Right cardiac atrium (tissue), 5 donors: ENCODE results near the gene SEPTIN1. TPM values are rescaled to one million over a fixed set of nuclear protein-coding genes. Genes with fewer than 3 reads are reported as not detected.

Source experiments
- ATAC-seq, 2 donors: fragments of 200-7000 bp; cut with Tn5 transposase; one replicate each; pipeline versions ENCODE4 v1.8.0 to v1.9.1; 2020; ENCODE audit warnings: moderate library complexity in 2 of 2, mild to moderate bottlenecking in 1 of 2
- DNase-seq, 3 donors: peaks; one replicate each; pipeline ENCODE4 v3.0.0-alpha.2; 2020
- H3K27ac ChIP-seq: one replicate; pipeline ENCODE4 v1.5.1; 2013; ENCODE audit warnings: mild to moderate bottlenecking, low read length, control low read depth, moderate library complexity
- H3K27me3 ChIP-seq: one replicate; pipeline ENCODE4 v1.6.1; 2013; ENCODE audit not compliant: control insufficient read depth, insufficient read depth
- H3K4me1 ChIP-seq: one replicate; pipeline ENCODE4 v1.6.1; 2013; ENCODE audit warnings: low read length; ENCODE audit not compliant: control insufficient read depth, insufficient read depth
- H3K4me3 ChIP-seq: one replicate; pipeline ENCODE4 v1.5.1; 2013; ENCODE audit warnings: low read length, control low read depth
- H3K9me3 ChIP-seq: one replicate; pipeline ENCODE4 v1.6.1; 2013; ENCODE audit warnings: low read length; ENCODE audit not compliant: control insufficient read depth
- WGBS: extraction: QIAGEN DNeasy Blood & Tissue Kit; methylation state at CpG from one replicate; pipeline ENCODE4 v1.1.7; 2013; 5-methylcytosine and 5-hydroxymethylcytosine counted together
- intact Hi-C, 4 donors: fragments of 100-400 bp; cut with DNase I; formaldehyde crosslinking; loops; one replicate each; pipeline versions ENCODE4 v1.11.0 to v1.14.0; 2022 to 2023
- long read RNA-seq, 4 donors: library from polyadenylated mRNA; unstranded; transcript quantifications; one replicate each; pipeline ENCODE4 v2.0.0, GENCODE V29; 2020 to 2021
- polyA plus RNA-seq: library from polyadenylated mRNA; stranded (reverse); fragments of 200-250 nt; gene quantifications from one replicate; pipeline ENCODE4 v1.2.3, GENCODE V29; 2013
- total RNA-seq, 4 donors: library from RNA; stranded (reverse); fragmentation: NEBNext Ultra II Directional; extraction: Animal tissue kit (Norgen Biotek cat#: 25700); gene quantifications; one replicate each; pipeline ENCODE4 v1.2.1, GENCODE V29; 2021
- donor health status: healthy with polysubstance abuse.
- donor health status: DM: no; HTN: yes; CAD: no.
- donor health status: DM: no; HTN: no; CAD: no.
- donor health status: DM: no; HTN: yes; CAD: no; lungs with severe emphysema.
- donor health status: DM: yes; HTN: yes; CAD: no.

Gene SEPTIN1
- total RNA-seq (1 to 10 TPM; 1.1 to 3.6 (median 2.7) TPM), polyA plus RNA-seq (1.6 TPM)
- long read RNA-seq, donor 1, partial matches to known transcripts = 0 of 3 reads
- long read RNA-seq, donor 1, other reads (novel, unspliced or antisense) = 3 of 3 reads
- long read RNA-seq, donor 2, partial matches to known transcripts = 3 of 5 reads
- long read RNA-seq, donor 2, other reads (novel, unspliced or antisense) = 2 of 5 reads
- long read RNA-seq, donor 3, partial matches to known transcripts = 2 of 3 reads
- long read RNA-seq, donor 3, other reads (novel, unspliced or antisense) = 1 of 3 reads
- long read RNA-seq, donor 4, partial matches to known transcripts = 1 of 1 reads
- long read RNA-seq, donor 4, other reads (novel, unspliced or antisense) = 0 of 1 reads

GRCh38 chr16:30382111-30382881, at the start of gene SEPTIN1:
SEPTIN1 (minus strand) TSS chr16:30382561; CDS start chr16:30382542, 19 bp downstream.
- WGBS = 61% methylated on average over 12 of the region's 12 CpGs
- Histone ChIP-seq H3K27me3 (no peaks in the 10 kb centered on the region), H3K4me3 (no peak within 1 kb of the TSS), H3K4me1 (peaks cover 2% of the 10 kb centered on the region), H3K9me3 (no peaks in the 10 kb centered on the region), H3K27ac (no peak within 1 kb of the TSS)
- intact Hi-C loops = no loop called here
- ATAC-seq (no peak), DNase-seq (peak in 1 of 3 donors; percentile 63)

GRCh38 chr16:30430428-30430970, 48.1 kb upstream of the SEPTIN1 start:
- H3K27ac ChIP-seq = peak overlapping the region; percentile 78
- intact Hi-C loops = loop anchor here in 1 of 4 donors (10.0 kb wide), 1 partner anchor 174 kb away; no protein-coding TSS in a partner anchor
- H3K4me1 ChIP-seq = peaks cover 5% of the 10 kb centered on the region
- peak in 1 of 3 donors; percentile 61 for DNase-seq
- ATAC-seq = peak; percentile 17 to 30
- peak overlapping the region; percentile 43 for H3K4me3 ChIP-seq
- H3K27me3 ChIP-seq = no peaks in the 10 kb centered on the region
- no peaks in the 10 kb centered on the region for H3K9me3 ChIP-seq
- 52% methylated on average over 19 of the region's 19 CpGs for WGBS

- intact Hi-C loops = loop anchor here in 1 of 4 donors (10.0 kb wide), 1 partner anchor 175 kb away; no protein-coding TSS in a partner anchor
- 1% methylated on average over 49 of the region's 49 CpGs for WGBS
- no peaks in the 10 kb centered on the region for H3K9me3 ChIP-seq
- no peaks in the 10 kb centered on the region for H3K27me3 ChIP-seq
- DNase-seq (peak; percentile 96 to 98 (median 96)), ATAC-seq (peak; percentile 98 to 99)
- peak within 1 kb of the TSS; percentile 78 for H3K27ac ChIP-seq
- H3K4me1 ChIP-seq = peaks cover 5% of the 10 kb centered on the region
- H3K4me3 ChIP-seq = peak within 1 kb of the TSS; percentile 43
Observed at GRCh38 chr16:30429678-30430427, 47.5 kb upstream of the SEPTIN1 start, which contains the start of gene DCTPP1. DCTPP1 (minus strand) TSS chr16:30430030; CDS start chr16:30429980, 50 bp downstream.

- no peaks in the 10 kb centered on the region for H3K27me3 ChIP-seq
- no peaks in the 10 kb centered on the region for H3K9me3 ChIP-seq
- intact Hi-C loops = no loop called here
- no peak for DNase-seq
- peak overlapping the region; percentile 46 for H3K27ac ChIP-seq
- 2% methylated on average over 11 of the region's 11 CpGs for WGBS
- peaks cover 5% of the 10 kb centered on the region for H3K4me1 ChIP-seq
- peak overlapping the region; percentile 43 for H3K4me3 ChIP-seq
- ATAC-seq = no peak
Observed at GRCh38 chr16:30429418-30429677, 47.0 kb upstream of the SEPTIN1 start.

- intact Hi-C loops = no loop called here
- H3K4me1 ChIP-seq = peaks cover 5% of the 10 kb centered on the region
- no peak for DNase-seq
- H3K4me3 ChIP-seq = no peak overlapping the region
- WGBS = 96% methylated on average over 4 of the region's 4 CpGs
- H3K9me3 ChIP-seq = no peaks in the 10 kb centered on the region
- H3K27me3 ChIP-seq = no peaks in the 10 kb centered on the region
- H3K27ac ChIP-seq = no peak overlapping the region
- ATAC-seq = no peak
Observed at GRCh38 chr16:30428055-30428454, 45.7 kb upstream of the SEPTIN1 start.

- no peak overlapping the region for H3K27ac ChIP-seq
- H3K27me3 ChIP-seq = no peaks in the 10 kb centered on the region
- DNase-seq (no peak), ATAC-seq (no peak)
- intact Hi-C loops = no loop called here
- WGBS = 79% methylated on average over 5 of the region's 5 CpGs
- H3K4me3 ChIP-seq = no peak overlapping the region
- H3K4me1 ChIP-seq = no peaks in the 10 kb centered on the region
- no peaks in the 10 kb centered on the region for H3K9me3 ChIP-seq
Observed at GRCh38 chr16:30421010-30421409, 38.6 kb upstream of the SEPTIN1 start.

- 66% methylated on average over 31 of the region's 31 CpGs for WGBS
- intact Hi-C loops = no loop called here
- Histone ChIP-seq H3K27ac (peak overlapping the region; percentile 19), H3K9me3 (no peaks in the 10 kb centered on the region), H3K27me3 (no peaks in the 10 kb centered on the region), H3K4me1 (no peaks in the 10 kb centered on the region), H3K4me3 (peak overlapping the region; percentile 4)
- DNase-seq (no peak), ATAC-seq (no peak)
Observed at GRCh38 chr16:30418350-30419181, 36.2 kb upstream of the SEPTIN1 start.

GRCh38 chr16:30417529-30418349, 35.4 kb upstream of the SEPTIN1 start:
- intact Hi-C loops = no loop called here
- peak; percentile 96 for ATAC-seq
- peak; percentile 89 to 96 (median 94) for DNase-seq
- WGBS = under 1% methylated on average over 140 of the region's 140 CpGs
- Histone ChIP-seq H3K27ac (peak overlapping the region; percentile 75), H3K4me3 (peak overlapping the region; percentile 65), H3K4me1 (no peaks in the 10 kb centered on the region), H3K27me3 (no peaks in the 10 kb centered on the region), H3K9me3 (no peaks in the 10 kb centered on the region)

- no peak for ATAC-seq
- Histone ChIP-seq H3K27me3 (no peaks in the 10 kb centered on the region), H3K4me1 (no peaks in the 10 kb centered on the region), H3K27ac (peak overlapping the region; percentile 75), H3K9me3 (no peaks in the 10 kb centered on the region), H3K4me3 (peak overlapping the region; percentile 65)
- DNase-seq = no peak
- WGBS = 62% methylated on average over 18 of the region's 18 CpGs
- intact Hi-C loops = no loop called here
Observed at GRCh38 chr16:30416624-30417528, 34.5 kb upstream of the SEPTIN1 start.
